OCI-LY7 (cell line): Measurements from ENCODE around the gene SPO11. TPM values are rescaled to one million over a fixed set of nuclear protein-coding genes. Genes with fewer than 3 reads are reported as not detected.
A peak's percentile ranks its signal among the peaks of the same experiment; 100 is the strongest.

Experiments
- BruUV-seq: library from RNA; stranded (reverse); fragments of 400-500 nt; replicated peaks from 2 replicates; lab custom pipeline; 2021; lab: Mats Ljungman, UMichigan
- CTCF ChIA-PET: fragments of 300-600 bp; sonication (Branson Sonifier 250); formaldehyde crosslinking; loops from one replicate; lab custom pipeline; 2022; ENCODE audit warnings: antibody characterized with exemption; ENCODE audit not compliant: unreplicated experiment; lab: Charles Lee
- POLR2A ChIA-PET: fragments of 300-600 bp; sonication (Branson Sonifier 250); formaldehyde crosslinking; loops from one replicate; lab custom pipeline; 2022; ENCODE audit warnings: antibody characterized with exemption; lab: Charles Lee
- DNase-seq: peaks from one replicate; pipeline ENCODE4 v3.0.0-alpha.2; 2015; ENCODE audit warnings: low spot score
- H2AFZ ChIP-seq: fragments of 200-600 bp; sonication (generic), shearing (Covaris generic); 2 replicates; pipeline ENCODE4 v1.6.1; 2014; ENCODE audit warnings: mild to moderate bottlenecking, antibody characterized with exemption, low read length, moderate library complexity
- H3K27ac ChIP-seq: fragments of 200-600 bp; sonication (generic); 2 replicates; pipeline ENCODE4 v1.5.1; 2014; ENCODE audit warnings: mixed run types, low read depth, mild to moderate bottlenecking, moderate library complexity, low read length, inconsistent platforms; ENCODE audit not compliant: poor library complexity, severe bottlenecking
- H3K36me3 ChIP-seq: fragments of 200-600 bp; sonication (generic); 2 replicates; pipeline ENCODE4 v1.6.1; 2014; ENCODE audit warnings: mild to moderate bottlenecking, antibody characterized with exemption, low read length, moderate library complexity, mixed read lengths; ENCODE audit not compliant: insufficient read depth
- H3K4me1 ChIP-seq: fragments of 200-600 bp; sonication (generic); 2 replicates; pipeline ENCODE4 v1.5.1; 2014; ENCODE audit warnings: mild to moderate bottlenecking, low read length; ENCODE audit not compliant: insufficient read depth, poor library complexity, severe bottlenecking
- H3K4me2 ChIP-seq: fragments of 200-600 bp; sonication (generic); 2 replicates; pipeline ENCODE4 v1.6.1; 2014; ENCODE audit warnings: mild to moderate bottlenecking, low read length
- H3K4me3 ChIP-seq: fragments of 200-600 bp; sonication (generic); 2 replicates; pipeline ENCODE4 v1.5.1; 2014; ENCODE audit warnings: mild to moderate bottlenecking, low read depth, low read length; ENCODE audit not compliant: poor library complexity, severe bottlenecking
- H3K79me2 ChIP-seq: fragments of 200-600 bp; sonication (generic); 2 replicates; pipeline ENCODE4 v1.6.1; 2016; ENCODE audit warnings: low read depth, mild to moderate bottlenecking, low read length, moderate library complexity, mixed read lengths; ENCODE audit not compliant: insufficient read depth
- H3K9me2 ChIP-seq: fragments of 200-600 bp; sonication (generic); 2 replicates; pipeline ENCODE4 v1.6.1; 2016; ENCODE audit warnings: mild to moderate bottlenecking, low read length, mixed read lengths; ENCODE audit not compliant: insufficient read depth
- H3K9me3 ChIP-seq: fragments of 200-600 bp; sonication (generic); 2 replicates; pipeline ENCODE4 v1.6.1; 2014; ENCODE audit warnings: mild to moderate bottlenecking, mixed run types, low read length, mixed read lengths
- H4K20me1 ChIP-seq: fragments of 200-600 bp; sonication (generic); 2 replicates; pipeline ENCODE4 v1.6.1; 2014; ENCODE audit warnings: mild to moderate bottlenecking, antibody characterized with exemption, low read length, moderate library complexity, mixed read lengths; ENCODE audit not compliant: insufficient read depth
- CTCF ChIP-seq: fragments of 200-600 bp; sonication (generic); conservative IDR thresholded peaks from 2 replicates; pipeline ENCODE4 v1.5.1; 2014; ENCODE audit warnings: mild to moderate bottlenecking, antibody characterized with exemption, low read length, moderate library complexity, mixed read lengths
- EZH2phosphoT487 ChIP-seq: fragments of 200-600 bp; sonication (generic); IDR thresholded peaks from 2 replicates; pipeline ENCODE4 v1.6.1; 2018; ENCODE audit warnings: low read depth, borderline replicate concordance, mild to moderate bottlenecking, mixed run types, antibody characterized with exemption, low read length, moderate library complexity, mixed read lengths
- intact Hi-C: fragments of 100-400 bp; cut with micrococcal nuclease; formaldehyde crosslinking; loops from one replicate; pipeline ENCODE4 v1.10.0; 2022; ENCODE audit not compliant: unreplicated experiment
- total RNA-seq, 2 experiments: library from RNA; depleted of rRNA in 1 of 2; stranded (reverse); fragments of >200 nt in 1 of 2; shearing (Covaris generic) in 1 of 2; gene quantifications; 2 replicates each; pipeline ENCODE4 v1.2.3, GENCODE V29; 2014 to 2022

Gene SPO11
- total RNA-seq, 2 experiments from 2014 or later = not detected

- H3K9me2 ChIP-seq = no peaks in the 10 kb centered on the region
- BruUV-seq = no TSS peak
- no peaks in the 10 kb centered on the region for H3K9me3 ChIP-seq
- H3K36me3 ChIP-seq = no peaks in the 10 kb centered on the region
- H3K4me3 ChIP-seq = no peak overlapping the region
- TF ChIP-seq EZH2phosphoT487 (no peak), CTCF (no peak)
- ChIA-PET POLR2A (no interaction called here), CTCF (no interaction called here)
- peaks cover 61% of the 10 kb centered on the region for H3K4me1 ChIP-seq
- H3K79me2 ChIP-seq = no peaks in the 10 kb centered on the region
- H4K20me1 ChIP-seq = no peaks in the 10 kb centered on the region
- peak overlapping the region; percentile 21; the same call in 1 of the 2 replicates for H3K4me2 ChIP-seq
- H2AFZ ChIP-seq = peak overlapping the region; percentile 20; the same call in 1 of the 2 replicates
- no peak overlapping the region for H3K27ac ChIP-seq
- intact Hi-C loops = no loop called here
- DNase-seq = no peak
Observed at GRCh38 chr20:57291694-57292093, 37.9 kb upstream of the SPO11 start.

GRCh38 chr20:57292611-57293010, 37.0 kb upstream of the SPO11 start:
- Histone ChIP-seq H3K79me2 (no peaks in the 10 kb centered on the region), H2AFZ (peak overlapping the region; percentile 20; the same call in 1 of the 2 replicates), H3K4me1 (peaks cover 54% of the 10 kb centered on the region), H3K27ac (no peak overlapping the region), H3K9me3 (no peaks in the 10 kb centered on the region), H3K9me2 (no peaks in the 10 kb centered on the region), H3K4me2 (peak overlapping the region; percentile 21; the same call in 1 of the 2 replicates), H3K4me3 (no peak overlapping the region), H4K20me1 (no peaks in the 10 kb centered on the region), H3K36me3 (no peaks in the 10 kb centered on the region)
- POLR2A ChIA-PET = no interaction called here
- intact Hi-C loops = no loop called here
- DNase-seq = no peak
- no TSS peak for BruUV-seq
- CTCF ChIA-PET = no interaction called here
- TF ChIP-seq EZH2phosphoT487 (no peak), CTCF (no peak)

- Histone ChIP-seq H3K79me2 (no peaks in the 10 kb centered on the region), H3K4me2 (no peak overlapping the region), H3K36me3 (no peaks in the 10 kb centered on the region), H3K4me3 (no peak overlapping the region), H3K4me1 (peaks cover 51% of the 10 kb centered on the region), H4K20me1 (no peaks in the 10 kb centered on the region), H2AFZ (no peak overlapping the region), H3K9me2 (no peaks in the 10 kb centered on the region), H3K9me3 (no peaks in the 10 kb centered on the region), H3K27ac (no peak overlapping the region)
- no TSS peak for BruUV-seq
- TF ChIP-seq CTCF (no peak), EZH2phosphoT487 (no peak)
- ChIA-PET POLR2A (interaction anchor here (0.6 kb wide), 2 partner anchors 29 to 36 kb away, joined by 3 to 4 read pairs; no protein-coding TSS in a partner anchor), CTCF (no interaction called here)
- intact Hi-C loops = no loop called here
- no peak for DNase-seq
Observed at GRCh38 chr20:57293995-57294394, 35.6 kb upstream of the SPO11 start.
